HepG2 (cell line): ENCODE data around the gene ARHGAP33. TPM values are rescaled to one million over a fixed set of nuclear protein-coding genes. Genes with fewer than 3 reads are reported as not detected.

Experiments
- ATAC-seq: fragments of 200-7000 bp; cut with Tn5 transposase; 3 replicates; pipeline ENCODE4 v1.9.1; 2020; ENCODE audit warnings: mild to moderate bottlenecking, moderate library complexity
- BruUV-seq: library from RNA; stranded (reverse); fragments of 400-500 nt; replicated peaks from 2 replicates; lab custom pipeline; 2021; lab: Mats Ljungman, UMichigan
- CTCF ChIA-PET: fragments of 300-600 bp; formaldehyde crosslinking; extraction: SDS; loops from one replicate; lab custom pipeline; 2021; ENCODE audit warnings: low total read pairs, inconsistent platforms, low intra/inter-chr PET ratio; lab: Yijun Ruan, JAX
- POLR2A ChIA-PET: fragments of 350-600 bp; sonication (Branson Sonifier 250); formaldehyde crosslinking; loops from one replicate; lab custom pipeline; 2020; ENCODE audit warnings: antibody characterized with exemption, inconsistent platforms; lab: Yijun Ruan, JAX
- DNase-seq: peaks from one replicate; pipeline ENCODE4 v3.0.0-alpha.2; 2015; ENCODE audit warnings: low spot score
- FAIRE-seq: peaks from 3 replicates; lab custom pipeline; 2011; peaks lifted over from hg19 to GRCh38; lab: Jason Lieb, UNC
- H2AFZ ChIP-seq: one replicate; pipeline ENCODE4 v1.6.1; 2011; ENCODE audit warnings: low read length, inconsistent platforms
- H3K27ac ChIP-seq: fragments of 300-600 bp; 3 replicates; pipeline ENCODE4 v1.8.0; 2011; ENCODE audit warnings: mixed run types, mild to moderate bottlenecking, mixed read lengths, low read length, inconsistent platforms; ENCODE audit not compliant: insufficient read depth; ENCODE audit errors: extremely low read length
- H3K27me3 ChIP-seq, 2 experiments: fragments of 200-600 bp in 1 of 2; 2 replicates in 1 of 2; 3 replicates in 1 of 2; pipeline versions ENCODE4 v1.6.0 to v1.8.0; 2011; ENCODE audit warnings: low read length in 2 of 2, mild to moderate bottlenecking in 2 of 2, moderate library complexity in 2 of 2, inconsistent platforms in 1 of 2; ENCODE audit not compliant: insufficient read depth in 2 of 2, control insufficient read depth in 1 of 2
- H3K36me3 ChIP-seq, 2 experiments: fragments of 200-600 bp in 1 of 2; replicated peaks in 1 of 2; 2 replicates in 1 of 2; 3 replicates in 1 of 2; pipeline versions ENCODE4 v1.5.1 to v1.8.0; 2011; ENCODE audit warnings: low read length in 2 of 2, inconsistent platforms in 1 of 2; ENCODE audit not compliant: insufficient read depth in 2 of 2, control insufficient read depth in 1 of 2
- H3K4me1 ChIP-seq: 2 replicates; pipeline ENCODE4 v1.5.1; 2012; ENCODE audit warnings: low read length, inconsistent platforms; ENCODE audit not compliant: insufficient read depth
- H3K4me2 ChIP-seq: 2 replicates; pipeline ENCODE4 v1.6.0; 2011; ENCODE audit warnings: low read depth, low read length, inconsistent platforms
- H3K4me3 ChIP-seq, 3 experiments: fragments of 200-600 bp in 1 of 3; sonication (generic), shearing (Covaris generic) in 1 of 3; replicated peaks in 1 of 3; 2 replicates each; pipeline ENCODE4 v1.5.1; 2011 to 2016; ENCODE audit warnings: low read length in 3 of 3, inconsistent platforms in 2 of 3, low read depth in 2 of 3, mild to moderate bottlenecking in 2 of 3, control low read depth in 1 of 3, mixed read lengths in 1 of 3; ENCODE audit not compliant: insufficient read depth in 1 of 3
- H3K79me2 ChIP-seq: one replicate; pipeline ENCODE4 v1.6.1; 2011; ENCODE audit warnings: low read length, inconsistent platforms; ENCODE audit not compliant: insufficient read depth
- H3K9ac ChIP-seq: 2 replicates; pipeline ENCODE4 v1.6.0; 2011; ENCODE audit warnings: mild to moderate bottlenecking, low read depth, low read length, inconsistent platforms; ENCODE audit not compliant: insufficient read depth
- H3K9me3 ChIP-seq: 2 replicates; pipeline ENCODE4 v1.5.1; 2012; ENCODE audit warnings: mild to moderate bottlenecking, low read length
- H4K20me1 ChIP-seq: 2 replicates; pipeline ENCODE4 v1.6.0; 2011; ENCODE audit warnings: inconsistent platforms, mild to moderate bottlenecking, low read length, moderate library complexity; ENCODE audit not compliant: insufficient read depth
- ATAD3A ChIP-seq: sonication (generic); formaldehyde crosslinking; IDR thresholded peaks from 2 replicates; pipeline ENCODE4 v1.4.0; 2020; ENCODE audit warnings: missing genetic modification reagents
- ATRX ChIP-seq: sonication (generic); formaldehyde crosslinking; IDR thresholded peaks from 2 replicates; pipeline ENCODE4 v1.4.0; 2020; ENCODE audit warnings: missing genetic modification reagents, borderline replicate concordance
- BHLHE40 ChIP-seq: IDR thresholded peaks from 2 replicates; pipeline ENCODE4 v1.6.1; 2011; ENCODE audit warnings: low read length, improper control_type of control experiment
- CHD4 ChIP-seq: fragments of 200-600 bp; sonication (generic); IDR thresholded peaks from 2 replicates; pipeline ENCODE4 v1.7.0; 2017; ENCODE audit warnings: mild to moderate bottlenecking, low read length, borderline replicate concordance
- DMTF1 ChIP-seq: sonication (generic); formaldehyde crosslinking; IDR thresholded peaks from 2 replicates; pipeline ENCODE4 v1.4.0; 2020; ENCODE audit warnings: mild to moderate bottlenecking, missing genetic modification reagents
- EP300 ChIP-seq, 3 experiments: sonication (generic) in 1 of 3; formaldehyde crosslinking in 1 of 3; IDR thresholded peaks; 2 replicates each; pipeline versions ENCODE4 v1.5.1 to v1.6.1; 2011 to 2020; ENCODE audit warnings: low read depth in 2 of 3, low read length in 2 of 3, borderline replicate concordance in 1 of 3, improper control_type of control experiment in 1 of 3, mild to moderate bottlenecking in 1 of 3, missing genetic modification reagents in 1 of 3, moderate library complexity in 1 of 3
- ETS1 ChIP-seq: sonication (generic); formaldehyde crosslinking; IDR thresholded peaks from 2 replicates; pipeline ENCODE4 v1.4.0; 2020; ENCODE audit warnings: missing genetic modification reagents
- JDP2 ChIP-seq: sonication (generic); formaldehyde crosslinking; IDR thresholded peaks from 2 replicates; pipeline ENCODE4 v1.8.1; 2022; ENCODE audit warnings: missing genetic modification reagents, borderline replicate concordance
- NCOR1 ChIP-seq: fragments of 200-600 bp; sonication (generic); IDR thresholded peaks from 2 replicates; pipeline ENCODE4 v1.7.0; 2017; ENCODE audit warnings: antibody characterized with exemption, low read length, borderline replicate concordance
- NR2F2 ChIP-seq: IDR thresholded peaks from 2 replicates; pipeline ENCODE4 v1.6.1; 2012; ENCODE audit warnings: low read depth, inconsistent platforms, borderline replicate concordance
- POLR2A ChIP-seq, 2 experiments: IDR thresholded peaks; 2 replicates each; pipeline ENCODE4 v1.6.1; 2011; ENCODE audit warnings: low read depth in 2 of 2, low read length in 2 of 2, mild to moderate bottlenecking in 1 of 2, moderate library complexity in 1 of 2; ENCODE audit not compliant: insufficient read depth in 1 of 2
- RARA ChIP-seq: IDR thresholded peaks from 2 replicates; pipeline ENCODE4 v1.6.1; 2016; ENCODE audit warnings: missing genetic modification reagents, missing compliant biosample characterization
- REXO4 ChIP-seq: sonication (generic); formaldehyde crosslinking; IDR thresholded peaks from 2 replicates; pipeline ENCODE4 v1.8.0; 2022; ENCODE audit warnings: missing genetic modification reagents, mild to moderate bottlenecking, borderline replicate concordance
- ZFYVE20 ChIP-seq: sonication (generic); formaldehyde crosslinking; IDR thresholded peaks from 2 replicates; pipeline ENCODE4 v1.8.0; 2023; ENCODE audit warnings: low read depth, mild to moderate bottlenecking, moderate library complexity, missing genetic modification reagents, borderline replicate concordance
- ZMYM2 ChIP-seq: sonication (generic); formaldehyde crosslinking; IDR thresholded peaks from 2 replicates; pipeline ENCODE4 v1.8.0; 2022; ENCODE audit warnings: mild to moderate bottlenecking, missing genetic modification reagents
- ZMYM4 ChIP-seq: sonication (generic); formaldehyde crosslinking; IDR thresholded peaks from 2 replicates; pipeline ENCODE4 v1.8.1; 2023; ENCODE audit warnings: mild to moderate bottlenecking, missing genetic modification reagents
- WGBS: methylation state at CpG from one replicate; pipeline ENCODE4 v1.1.6; 2017; ENCODE audit warnings: low lambda C conversion rate; 5-methylcytosine and 5-hydroxymethylcytosine counted together
- in situ Hi-C: cut with HindIII; loops from 2 replicates; pipeline ENCODE4 v1.10.0; 2017; ENCODE audit warnings: low pct_unique_long_range_greater_than_20kb; ENCODE audit not compliant: extremely low pct_ligation_motif_present
- intact Hi-C: fragments of 100-400 bp; cut with micrococcal nuclease; formaldehyde crosslinking; loops from one replicate; pipeline ENCODE4 v1.10.0; 2022; ENCODE audit not compliant: unreplicated experiment
- polyA plus RNA-seq, 8 experiments: library from polyadenylated mRNA; depleted of rRNA in 3 of 8; stranded (reverse) in 7 of 8; unstranded in 1 of 8; fragments of >200 nt; fragmentation: Illumina TruSeq in 4 of 8; extraction: Trizol in 4 of 8; gene quantifications; 2 replicates each; pipeline versions ENCODE4 v1.2.1 to v1.2.3, GENCODE V29; 2011 to 2016; ENCODE audit warnings: low read depth in 4 of 8, missing spikeins in 1 of 8, mixed read lengths in 1 of 8; ENCODE audit not compliant: insufficient read depth in 1 of 8
- total RNA-seq, 5 experiments: library from RNA; depleted of rRNA; stranded (reverse); fragments of >200 nt; fragmentation: Illumina TruSeq; extraction: Trizol; gene quantifications; 2 replicates each; pipeline ENCODE4 v1.2.3, GENCODE V29; 2016; ENCODE audit warnings: low read depth in 1 of 5
- TF ChIP-seq, protein P1 (sequence below): IDR thresholded peaks from 2 replicates; pipeline ENCODE4 v1.6.1; 2018; ENCODE audit warnings: missing genetic modification reagents
- TF ChIP-seq, protein P2 (sequence below), 2 experiments: sonication (generic) in 1 of 2; formaldehyde crosslinking in 1 of 2; IDR thresholded peaks; 2 replicates each; pipeline versions ENCODE4 v1.5.1 to v1.6.1; 2011 to 2020; ENCODE audit warnings: borderline replicate concordance in 1 of 2, low read depth in 1 of 2, low read length in 1 of 2, mild to moderate bottlenecking in 1 of 2, missing genetic modification reagents in 1 of 2, moderate library complexity in 1 of 2

The ARHGAP33 gene
- total and polyA plus RNA-seq, 2 of the 13 experiments (the other 11 are each of a cell fraction or from before 2014, with no cell fraction given), result 1.3 to 2.7 TPM

DNA sequence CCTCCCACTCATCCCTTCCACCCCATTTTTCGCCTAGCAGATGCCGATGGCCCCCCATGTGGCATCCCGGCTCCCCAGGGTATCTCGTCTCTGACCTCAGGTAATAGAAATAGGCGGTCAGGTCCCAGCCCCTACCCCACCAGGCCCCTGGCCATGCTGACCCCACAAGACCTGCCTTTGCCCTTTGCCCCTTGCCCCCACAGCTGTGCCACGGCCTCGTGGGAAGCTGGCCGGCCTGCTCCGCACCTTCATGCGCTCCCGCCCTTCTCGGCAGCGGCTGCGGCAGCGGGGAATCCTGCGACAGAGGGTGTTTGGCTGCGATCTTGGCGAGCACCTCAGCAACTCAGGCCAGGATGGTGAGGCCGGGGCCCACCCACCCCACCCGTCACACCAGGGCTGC, 5.4 kb downstream of the ARHGAP33 start (continued):
- TF ChIP-seq REXO4 (CRISPR knock-in tag) (no peak), NCOR1 (no peak), DMTF1 (CRISPR knock-in tag) (no peak), RARA (CRISPR knock-in tag) (no peak), ATRX (CRISPR knock-in tag) (no peak), ATAD3A (no peak), EP300 (IDR thresholded peaks at IDR 0.05; ENCODE audit: low read depth in 2 of 2, low read length in 2 of 2) (no peak), EP300 (CRISPR knock-in tag; IDR thresholded peaks at IDR 0.05; ENCODE audit: borderline replicate concordance) (no peak), ZMYM4 (CRISPR knock-in tag) (no peak), ZFYVE20 (no peak), POLR2A (IDR thresholded peaks at IDR 0.05; ENCODE audit: insufficient read depth in 1 of 2, low read depth in 2 of 2, low read length in 2 of 2) (no peak)
- TF ChIP-seq, protein P1, sequence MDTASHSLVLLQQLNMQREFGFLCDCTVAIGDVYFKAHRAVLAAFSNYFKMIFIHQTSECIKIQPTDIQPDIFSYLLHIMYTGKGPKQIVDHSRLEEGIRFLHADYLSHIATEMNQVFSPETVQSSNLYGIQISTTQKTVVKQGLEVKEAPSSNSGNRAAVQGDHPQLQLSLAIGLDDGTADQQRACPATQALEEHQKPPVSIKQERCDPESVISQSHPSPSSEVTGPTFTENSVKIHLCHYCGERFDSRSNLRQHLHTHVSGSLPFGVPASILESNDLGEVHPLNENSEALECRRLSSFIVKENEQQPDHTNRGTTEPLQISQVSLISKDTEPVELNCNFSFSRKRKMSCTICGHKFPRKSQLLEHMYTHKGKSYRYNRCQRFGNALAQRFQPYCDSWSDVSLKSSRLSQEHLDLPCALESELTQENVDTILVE (CRISPR knock-in tag), result no peak

GRCh38 chr19:35781650-35782049, 6.3 kb downstream of the ARHGAP33 start:
- ATAC-seq (no peak), FAIRE-seq (no peak), DNase-seq (no peak)
- Histone ChIP-seq H3K4me1 (peaks cover 42% of the 10 kb centered on the region), H3K27me3 (no peaks in the 10 kb centered on the region), H3K4me3 (no peak overlapping the region), H3K79me2 (no peaks in the 10 kb centered on the region), H3K36me3 (peaks cover 0 to 2% of the 10 kb centered on the region in 2 experiments; a peak in 2 of 5 replicates), H3K9me3 (no peaks in the 10 kb centered on the region), H3K4me2 (no peak overlapping the region), H3K9ac (no peak overlapping the region), H2AFZ (no peak overlapping the region), H4K20me1 (no peaks in the 10 kb centered on the region), H3K27ac (no peak overlapping the region)
- in situ Hi-C loops (no loop called here), intact Hi-C loops (no loop called here)
- CTCF ChIA-PET, result no interaction called here
- BruUV-seq, result no TSS peak
- POLR2A ChIA-PET, result no interaction called here
- 97% methylated on average over 9 of the region's 9 CpGs for WGBS
- TF ChIP-seq BHLHE40 (no peak), CHD4 (no peak), ETS1 (no peak), JDP2 (CRISPR knock-in tag) (no peak), ZMYM2 (no peak), NR2F2 (no peak)
- TF ChIP-seq, protein P2, sequence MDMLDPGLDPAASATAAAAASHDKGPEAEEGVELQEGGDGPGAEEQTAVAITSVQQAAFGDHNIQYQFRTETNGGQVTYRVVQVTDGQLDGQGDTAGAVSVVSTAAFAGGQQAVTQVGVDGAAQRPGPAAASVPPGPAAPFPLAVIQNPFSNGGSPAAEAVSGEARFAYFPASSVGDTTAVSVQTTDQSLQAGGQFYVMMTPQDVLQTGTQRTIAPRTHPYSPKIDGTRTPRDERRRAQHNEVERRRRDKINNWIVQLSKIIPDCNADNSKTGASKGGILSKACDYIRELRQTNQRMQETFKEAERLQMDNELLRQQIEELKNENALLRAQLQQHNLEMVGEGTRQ (IDR thresholded peaks at IDR 0.05; ENCODE audit: low read depth, low read length), result no peak
- TF ChIP-seq, protein P2 (CRISPR knock-in tag; IDR thresholded peaks at IDR 0.05; ENCODE audit: borderline replicate concordance), result no peak
